GM06990 (cell line): ENCODE measurements around the gene SYNPO2.
"Not testable (repeated sequence)": the region's sequence is repeated elsewhere in the genome, so short reads cannot be mapped to it uniquely, and the experiment has no call there.

Experiments
- DNase-seq: peaks from one replicate; pipeline ENCODE4 v3.0.0-alpha.2; 2011; ENCODE audit not compliant: insufficient read length; ENCODE audit errors: extremely low read depth
- H3K27me3 ChIP-seq: replicated peaks from 2 replicates; pipeline ENCODE4 v1.6.0; 2011; ENCODE audit warnings: low read length; ENCODE audit not compliant: control insufficient read depth, insufficient read depth
- H3K36me3 ChIP-seq: 2 replicates; pipeline ENCODE4 v1.5.1; 2011; ENCODE audit warnings: low read length; ENCODE audit not compliant: control insufficient read depth, insufficient read depth
- H3K4me3 ChIP-seq: replicated peaks from 2 replicates; pipeline ENCODE4 v1.5.1; 2011; ENCODE audit warnings: low read depth, mild to moderate bottlenecking, control low read depth, low read length
- TF ChIP-seq, protein P1 (sequence below): IDR thresholded peaks from 2 replicates; pipeline ENCODE4 v1.5.1; 2011; ENCODE audit warnings: low read length, control low read depth, mild to moderate bottlenecking, inconsistent platforms; ENCODE audit not compliant: insufficient read depth, poor library complexity, severe bottlenecking

SYNPO2 gene

GRCh38 chr4:119050527-119051090, 162.0 kb downstream of the SYNPO2 start:
- H3K27me3 ChIP-seq: no peaks in the 10 kb centered on the region
- no peak for DNase-seq
- H3K4me3 ChIP-seq: no peak overlapping the region
- TF ChIP-seq, protein P1, sequence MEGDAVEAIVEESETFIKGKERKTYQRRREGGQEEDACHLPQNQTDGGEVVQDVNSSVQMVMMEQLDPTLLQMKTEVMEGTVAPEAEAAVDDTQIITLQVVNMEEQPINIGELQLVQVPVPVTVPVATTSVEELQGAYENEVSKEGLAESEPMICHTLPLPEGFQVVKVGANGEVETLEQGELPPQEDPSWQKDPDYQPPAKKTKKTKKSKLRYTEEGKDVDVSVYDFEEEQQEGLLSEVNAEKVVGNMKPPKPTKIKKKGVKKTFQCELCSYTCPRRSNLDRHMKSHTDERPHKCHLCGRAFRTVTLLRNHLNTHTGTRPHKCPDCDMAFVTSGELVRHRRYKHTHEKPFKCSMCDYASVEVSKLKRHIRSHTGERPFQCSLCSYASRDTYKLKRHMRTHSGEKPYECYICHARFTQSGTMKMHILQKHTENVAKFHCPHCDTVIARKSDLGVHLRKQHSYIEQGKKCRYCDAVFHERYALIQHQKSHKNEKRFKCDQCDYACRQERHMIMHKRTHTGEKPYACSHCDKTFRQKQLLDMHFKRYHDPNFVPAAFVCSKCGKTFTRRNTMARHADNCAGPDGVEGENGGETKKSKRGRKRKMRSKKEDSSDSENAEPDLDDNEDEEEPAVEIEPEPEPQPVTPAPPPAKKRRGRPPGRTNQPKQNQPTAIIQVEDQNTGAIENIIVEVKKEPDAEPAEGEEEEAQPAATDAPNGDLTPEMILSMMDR: no peak
- H3K36me3 ChIP-seq: no peaks in the 10 kb centered on the region

DNA sequence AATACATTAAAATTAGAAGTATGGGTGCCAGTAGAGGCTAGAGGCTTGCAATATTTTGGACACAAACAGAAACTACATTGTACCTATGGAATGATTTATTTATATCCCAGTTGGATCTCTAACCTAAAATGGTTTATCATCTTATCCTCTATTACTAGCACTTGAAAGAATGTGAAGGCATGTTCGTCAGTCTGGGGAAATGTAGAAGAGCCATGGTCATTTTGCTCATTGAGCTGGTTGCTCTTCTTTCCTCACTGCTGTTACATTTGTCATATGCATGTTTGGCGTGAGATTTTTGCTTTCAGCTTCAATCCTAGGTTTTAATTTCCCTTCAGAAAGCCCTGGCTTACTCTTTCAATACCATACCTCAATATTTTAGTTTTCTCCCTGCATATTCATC, 164.6 kb downstream of the SYNPO2 start:
- TF ChIP-seq, protein P1: no peak
- no peak overlapping the region for H3K4me3 ChIP-seq
- H3K36me3 ChIP-seq: no peaks in the 10 kb centered on the region
- H3K27me3 ChIP-seq: no peaks in the 10 kb centered on the region
- no peak for DNase-seq

DNA sequence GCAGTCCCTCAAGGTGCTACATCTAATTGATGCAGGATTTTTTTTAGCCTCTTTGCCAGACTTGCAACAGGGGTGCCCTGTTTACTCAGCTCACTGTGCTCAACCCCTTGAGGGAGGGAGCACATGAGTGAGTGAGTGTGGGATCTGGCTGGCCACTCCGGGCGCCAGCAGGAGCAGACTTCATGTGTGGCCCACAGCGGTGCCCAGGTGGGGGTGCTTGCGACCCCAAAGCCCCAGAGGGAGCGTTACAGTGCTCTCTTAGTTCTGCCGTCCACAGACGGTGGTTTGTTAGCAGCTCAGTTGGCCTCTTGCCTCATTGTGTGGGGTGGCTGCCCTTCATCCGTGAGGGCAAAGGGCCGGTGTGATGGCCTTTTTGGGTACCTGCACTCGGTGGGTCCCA, 165.3 kb downstream of the SYNPO2 start:
- TF ChIP-seq, protein P1: no peak
- Histone ChIP-seq H3K36me3 (no peaks in the 10 kb centered on the region), H3K27me3 (no peaks in the 10 kb centered on the region), H3K4me3 (no peak overlapping the region)
- no peak for DNase-seq

GRCh38 chr4:119057417-119057816, 168.8 kb downstream of the SYNPO2 start:
- no peak overlapping the region for H3K4me3 ChIP-seq
- no peak for DNase-seq
- no peaks in the 10 kb centered on the region for H3K36me3 ChIP-seq
- no peaks in the 10 kb centered on the region for H3K27me3 ChIP-seq
- TF ChIP-seq, protein P1: no peak

DNA sequence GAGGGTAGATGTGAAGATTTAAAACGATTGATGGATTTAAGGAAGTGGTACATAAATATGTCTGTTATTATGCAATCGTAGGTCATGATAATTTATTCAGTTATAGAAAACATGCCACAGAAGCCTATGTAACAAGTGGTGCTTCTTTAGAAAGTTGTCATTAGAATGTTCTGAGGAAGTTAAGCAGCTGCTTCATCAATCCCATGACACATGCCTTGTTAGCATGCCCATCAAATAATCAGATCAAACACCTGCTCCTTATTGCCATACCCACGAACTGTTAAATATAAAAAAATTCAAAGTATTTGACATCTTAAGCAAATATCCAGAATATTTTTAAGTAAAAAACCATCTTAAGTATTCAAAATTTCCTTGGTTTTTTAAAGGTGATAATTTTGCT, 170.6 kb downstream of the SYNPO2 start:
- TF ChIP-seq, protein P1: no peak
- H3K4me3 ChIP-seq: no peak overlapping the region
- DNase-seq: no peak
- H3K36me3 ChIP-seq: no peaks in the 10 kb centered on the region
- H3K27me3 ChIP-seq: no peaks in the 10 kb centered on the region

DNA sequence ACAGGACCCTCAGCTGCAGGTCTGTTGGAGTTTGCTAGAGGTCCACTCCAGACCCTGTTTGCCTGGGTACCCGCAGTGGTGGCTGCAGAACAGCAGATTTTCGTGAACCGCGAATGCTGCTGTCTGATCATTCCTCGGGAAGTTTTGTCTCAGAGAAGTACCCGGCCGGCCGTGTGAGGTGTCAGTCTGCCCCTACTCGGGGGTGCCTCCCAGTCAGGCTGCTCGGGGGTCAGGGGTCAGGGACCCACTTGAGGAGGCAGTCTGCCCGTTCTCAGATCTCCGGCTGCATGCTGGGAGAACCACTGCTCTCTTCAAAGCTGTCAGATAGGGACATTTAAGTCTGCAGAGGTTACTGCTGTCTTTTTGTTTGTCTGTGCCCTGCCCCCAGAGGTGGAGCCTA, 178.5 kb downstream of the SYNPO2 start:
- H3K36me3 ChIP-seq, DNase-seq, H3K4me3 ChIP-seq, H3K27me3 ChIP-seq: not testable (repeated sequence)

- not testable (repeated sequence) for H3K27me3 ChIP-seq, H3K4me3 ChIP-seq, DNase-seq, H3K36me3 ChIP-seq
These were observed 179.2 kb downstream of the SYNPO2 start for GRCh38 chr4:119067670-119068360.
